SK-N-SH (cell line): ENCODE results near the gene ADCY5. TPM values are rescaled to one million over a fixed set of nuclear protein-coding genes. Genes with fewer than 3 reads are reported as not detected.

Experiments
- CTCF ChIA-PET: fragments of 300-600, 350-600 bp; formaldehyde crosslinking; extraction: SDS; loops from one replicate; lab custom pipeline; 2021; lab: Yijun Ruan, JAX
- POLR2A ChIA-PET: fragments of 350-600 bp; sonication (Branson Sonifier 250); formaldehyde crosslinking; extraction: SDS; loops from one replicate; lab custom pipeline; 2020; ENCODE audit warnings: antibody characterized with exemption, inconsistent platforms; lab: Yijun Ruan, JAX
- DNase-seq: peaks from one replicate; pipeline ENCODE4 v3.0.0; 2012
- H2AFZ ChIP-seq: fragments of 200-600 bp; sonication (generic); 2 replicates; pipeline ENCODE4 v1.8.1; 2016; ENCODE audit warnings: antibody characterized with exemption, mild to moderate bottlenecking, low read depth
- H3F3A ChIP-seq: fragments of 200-600 bp; sonication (generic); replicated peaks from 2 replicates; pipeline ENCODE3; 2016; ENCODE audit warnings: antibody characterized with exemption, mild to moderate bottlenecking; ENCODE audit not compliant: insufficient read depth
- H3K27ac ChIP-seq, 2 experiments: fragments of 200-500 bp in 1 of 2; fragments of 200-600 bp in 1 of 2; sonication (Bioruptor generic) in 1 of 2; sonication (generic), shearing (Covaris generic) in 1 of 2; 2 replicates each; pipeline versions ENCODE4 v1.5.1 to v1.6.1; 2014 to 2016; ENCODE audit warnings: low read depth in 2 of 2, inconsistent platforms in 1 of 2, low read length in 1 of 2, mild to moderate bottlenecking in 1 of 2, mixed read lengths in 1 of 2
- H3K27me3 ChIP-seq: fragments of 200-600 bp; sonication (generic), shearing (Covaris generic); 2 replicates; pipeline ENCODE4 v1.6.1; 2016; ENCODE audit warnings: mixed run types; ENCODE audit not compliant: insufficient read depth
- H3K36me3 ChIP-seq, 2 experiments: fragments of 200-500 bp in 1 of 2; fragments of 200-600 bp in 1 of 2; sonication (Bioruptor generic) in 1 of 2; sonication (generic) in 1 of 2; replicated peaks in 1 of 2; 2 replicates each; pipeline versions ENCODE3 to v1.5.1; 2014 to 2016; ENCODE audit warnings: low read length in 1 of 2, mild to moderate bottlenecking in 1 of 2; ENCODE audit not compliant: insufficient read depth in 2 of 2, control insufficient read depth in 1 of 2
- H3K4me1 ChIP-seq, 2 experiments: fragments of 200-500 bp in 1 of 2; fragments of 200-600 bp in 1 of 2; sonication (Bioruptor generic) in 1 of 2; sonication (generic), shearing (Covaris generic) in 1 of 2; 2 replicates each; pipeline versions ENCODE4 v1.5.1 to v1.6.1; 2014 to 2016; ENCODE audit warnings: low read depth in 1 of 2, low read length in 1 of 2, mixed run types in 1 of 2; ENCODE audit not compliant: insufficient read depth in 2 of 2, control insufficient read depth in 1 of 2
- H3K4me2 ChIP-seq: fragments of 200-600 bp; sonication (generic), shearing (Covaris generic); 2 replicates; pipeline ENCODE4 v1.6.1; 2017; ENCODE audit warnings: mixed run types
- H3K4me3 ChIP-seq, 2 experiments: fragments of 200-500 bp in 1 of 2; fragments of 200-600 bp in 1 of 2; sonication (Bioruptor generic) in 1 of 2; sonication (generic), shearing (Covaris generic) in 1 of 2; 2 replicates each; pipeline versions ENCODE4 v1.5.1 to v1.8.1; 2014 to 2016; ENCODE audit warnings: low read depth in 2 of 2, inconsistent platforms in 1 of 2, low read length in 1 of 2, mild to moderate bottlenecking in 1 of 2, mixed read lengths in 1 of 2, moderate library complexity in 1 of 2
- H3K79me2 ChIP-seq: fragments of 200-600 bp; sonication (generic); 2 replicates; pipeline ENCODE4 v1.8.1; 2017; ENCODE audit warnings: mild to moderate bottlenecking; ENCODE audit not compliant: insufficient read depth
- H3K9ac ChIP-seq: fragments of 200-600 bp; sonication (generic); 2 replicates; pipeline ENCODE4 v1.6.1; 2017; ENCODE audit warnings: mixed run types
- H3K9me2 ChIP-seq: fragments of 200-600 bp; sonication (generic); 2 replicates; pipeline ENCODE4 v1.6.1; 2017; ENCODE audit warnings: mixed run types
- H3K9me3 ChIP-seq: fragments of 200-600 bp; sonication (generic); 2 replicates; pipeline ENCODE4 v1.6.1; 2017; ENCODE audit warnings: mixed run types, mild to moderate bottlenecking, moderate library complexity
- H4K20me1 ChIP-seq: fragments of 200-600 bp; sonication (generic); 2 replicates; pipeline ENCODE4 v1.6.1; 2017; ENCODE audit warnings: mild to moderate bottlenecking, mixed run types; ENCODE audit not compliant: insufficient read depth
- ELF1 ChIP-seq: IDR thresholded peaks from 2 replicates; pipeline ENCODE4 v1.4.0; 2012
- EP300 ChIP-seq, 2 experiments: IDR thresholded peaks; 2 replicates each; pipeline versions ENCODE4 v1.4.0 to v1.6.1; 2012; ENCODE audit warnings: borderline replicate concordance in 1 of 2, low read depth in 1 of 2, low read length in 1 of 2
- EZH2phosphoT487 ChIP-seq: fragments of 200-600 bp; sonication (generic); IDR thresholded peaks from 2 replicates; pipeline ENCODE4 v1.6.1; 2017; ENCODE audit warnings: low read depth, mixed run types, mild to moderate bottlenecking, antibody characterized with exemption, moderate library complexity, borderline replicate concordance
- FOXM1 ChIP-seq: IDR thresholded peaks from 2 replicates; pipeline ENCODE4 v1.4.0; 2012; ENCODE audit warnings: low read depth, mild to moderate bottlenecking
- GABPA ChIP-seq: IDR thresholded peaks from 2 replicates; pipeline ENCODE4 v1.4.0; 2012; ENCODE audit warnings: low read depth, mild to moderate bottlenecking
- GATA2 ChIP-seq: sonication (generic); formaldehyde crosslinking; IDR thresholded peaks from 2 replicates; pipeline ENCODE4 v1.5.0; 2020; ENCODE audit warnings: mild to moderate bottlenecking, missing genetic modification reagents
- MXI1 ChIP-seq: IDR thresholded peaks from 2 replicates; pipeline ENCODE4 v1.6.1; 2012; ENCODE audit warnings: mild to moderate bottlenecking, low read depth, low read length, improper control_type of control experiment
- NFIC ChIP-seq: IDR thresholded peaks from 2 replicates; pipeline ENCODE4 v1.4.0; 2012; ENCODE audit warnings: borderline replicate concordance
- NRF1 ChIP-seq: IDR thresholded peaks from 2 replicates; pipeline ENCODE4 v1.6.1; 2012; ENCODE audit warnings: low read depth, mild to moderate bottlenecking, low read length
- POLR2AphosphoS5 ChIP-seq: IDR thresholded peaks from 2 replicates; pipeline ENCODE4 v1.6.1; 2012; ENCODE audit warnings: low read depth, low read length
- RAD21 ChIP-seq: IDR thresholded peaks from 2 replicates; pipeline ENCODE4 v1.6.1; 2012; ENCODE audit warnings: mild to moderate bottlenecking, low read length
- REST ChIP-seq: IDR thresholded peaks from 2 replicates; pipeline ENCODE4 v1.6.1; 2012; ENCODE audit warnings: mild to moderate bottlenecking, low read depth, low read length, moderate library complexity
- RFX5 ChIP-seq: IDR thresholded peaks from 2 replicates; pipeline ENCODE4 v1.6.1; 2012; ENCODE audit warnings: mild to moderate bottlenecking, improper control_type of control experiment, low read length
- TAF1 ChIP-seq: IDR thresholded peaks from 2 replicates; pipeline ENCODE4 v1.6.1; 2012; ENCODE audit warnings: low read depth, mild to moderate bottlenecking, low read length, moderate library complexity, borderline replicate concordance
- USF1 ChIP-seq: IDR thresholded peaks from 2 replicates; pipeline ENCODE4 v1.4.0; 2012; ENCODE audit warnings: low read depth, borderline replicate concordance
- ZBTB33 ChIP-seq: IDR thresholded peaks from 2 replicates; pipeline ENCODE4 v1.4.0; 2012; ENCODE audit warnings: low read depth, borderline replicate concordance
- WGBS: methylation state at CpG from one replicate; pipeline ENCODE4 v1.1.6; 2017; ENCODE audit warnings: low lambda C conversion rate; 5-methylcytosine and 5-hydroxymethylcytosine counted together
- polyA plus RNA-seq, 3 experiments: library from polyadenylated mRNA; depleted of rRNA; stranded (reverse); fragments of >200 nt; gene quantifications; 2 replicates each; pipeline ENCODE4 v1.2.3, GENCODE V29; 2012

The ADCY5 gene
- polyA plus RNA-seq, 1 of the 3 experiments (the other 2 are of a cell fraction) = 0.21 TPM

GRCh38 chr3:123389628-123389918 is 59.3 kb downstream of the ADCY5 start (continued):
- TF ChIP-seq RFX5 (no peak), GATA2 (no peak), EP300 (IDR thresholded peaks at IDR 0.05; ENCODE audit: borderline replicate concordance in 1 of 2, low read depth in 1 of 2, low read length in 1 of 2) (no peak)

- no peak overlapping the region for H3K4me2 ChIP-seq
- H3K27ac ChIP-seq = no peak overlapping the region
- H3K27me3 ChIP-seq = 0 out of 2 replicates have a peak, but pooled peaks cover 3% of the 10 kb centered on the region
- POLR2A ChIA-PET = no interaction called here
- TF ChIP-seq NRF1 (no peak), RFX5 (no peak)
- TF ChIP-seq, all 33 proteins: peak for 0
- H2AFZ ChIP-seq = no peak overlapping the region
- no peaks in the 10 kb centered on the region for H3K36me3 ChIP-seq
- no peaks in the 10 kb centered on the region for H3F3A ChIP-seq
- H3K79me2 ChIP-seq = no peaks in the 10 kb centered on the region
- no peaks in the 10 kb centered on the region for H4K20me1 ChIP-seq
- no peak overlapping the region for H3K9ac ChIP-seq
- no peaks in the 10 kb centered on the region for H3K9me2 ChIP-seq
- H3K4me1 ChIP-seq = peaks cover 0 to 33% of the 10 kb centered on the region in 2 experiments; a peak in 1 of 4 replicates
- no peak for DNase-seq
- CTCF ChIA-PET = interaction anchor here (2.4 kb wide), 1 partner anchor 60 kb away, joined by 7 read pairs; no protein-coding TSS in a partner anchor
- 83% methylated on average over 15 of the region's 15 CpGs for WGBS
- H3K4me3 ChIP-seq = no peak overlapping the region
- H3K9me3 ChIP-seq = no peaks in the 10 kb centered on the region
Observed at GRCh38 chr3:123388811-123389627, 59.9 kb downstream of the ADCY5 start.

- no peaks in the 10 kb centered on the region for H3K9me3 ChIP-seq
- no peak overlapping the region for H3K27ac ChIP-seq
- H3K79me2 ChIP-seq = no peaks in the 10 kb centered on the region
- no peak overlapping the region for H3K4me3 ChIP-seq
- no peaks in the 10 kb centered on the region for H3F3A ChIP-seq
- 0 out of 2 replicates have a peak, but pooled peaks cover 3% of the 10 kb centered on the region for H3K27me3 ChIP-seq
- ChIA-PET CTCF (no interaction called here), POLR2A (no interaction called here)
- no peak overlapping the region for H3K9ac ChIP-seq
- DNase-seq = no peak
- H3K4me1 ChIP-seq = peaks cover 0 to 33% of the 10 kb centered on the region in 2 experiments; a peak in 1 of 4 replicates
- no peaks in the 10 kb centered on the region for H3K36me3 ChIP-seq
- no peaks in the 10 kb centered on the region for H4K20me1 ChIP-seq
- no peak overlapping the region for H3K4me2 ChIP-seq
- no peaks in the 10 kb centered on the region for H3K9me2 ChIP-seq
- TF ChIP-seq TAF1 (no peak), ZBTB33 (no peak), FOXM1 (no peak), ELF1 (no peak), REST (no peak), NFIC (no peak), GABPA (no peak), MXI1 (no peak), USF1 (no peak), EZH2phosphoT487 (no peak), POLR2AphosphoS5 (no peak), RAD21 (no peak)
- TF ChIP-seq, all 33 proteins: peak for 0
- WGBS = 86% methylated on average over 8 of the region's 8 CpGs
- H2AFZ ChIP-seq = no peak overlapping the region
Observed at GRCh38 chr3:123388042-123388441, 60.8 kb downstream of the ADCY5 start.
